ENCODE data around the gene LRRN2.
A peak's percentile ranks its signal among the peaks of the same experiment; 100 is the strongest.

LRRN2 gene

DNA sequence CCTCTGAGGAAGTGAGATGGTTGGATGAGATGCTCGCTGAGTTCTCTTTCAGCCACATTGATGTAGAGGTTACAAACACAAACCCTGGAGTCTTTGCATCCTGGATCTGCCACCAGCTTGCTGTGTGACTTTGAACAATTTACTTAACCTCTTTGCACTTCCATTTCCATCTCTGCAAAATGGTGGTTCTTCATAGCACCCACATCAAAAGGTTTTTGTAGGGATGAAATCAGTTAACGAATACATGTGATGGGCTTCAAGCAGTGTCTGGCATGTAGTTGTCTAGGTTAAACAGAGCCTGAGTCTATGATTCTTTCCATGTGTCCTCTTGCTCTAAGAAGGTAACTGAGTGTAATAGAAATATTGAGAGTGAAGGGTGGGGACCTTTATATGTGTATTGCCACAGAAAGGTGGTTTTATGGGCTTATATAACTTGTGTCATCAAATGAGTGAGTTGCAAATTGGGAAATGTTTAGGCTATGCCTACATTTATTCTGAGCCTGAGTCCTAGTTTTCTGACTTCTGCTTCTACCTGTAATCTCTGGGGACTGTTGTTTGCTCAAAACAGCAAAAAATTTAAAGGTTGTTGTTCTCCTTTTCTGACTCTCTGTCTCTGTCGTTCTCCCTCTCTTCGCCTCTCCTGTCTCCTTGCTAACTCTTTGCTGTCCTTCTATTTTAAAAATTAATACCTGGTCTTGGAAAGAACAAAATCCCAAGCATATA, 27.3 kb upstream of the LRRN2 start:
- DNase-seq (ENCODE audit: low spot score), result no peak

GRCh38 chr1:204711947-204712701, 26.6 kb upstream of the LRRN2 start:
- DNase-seq (ENCODE audit: low spot score), result no peak

DNA sequence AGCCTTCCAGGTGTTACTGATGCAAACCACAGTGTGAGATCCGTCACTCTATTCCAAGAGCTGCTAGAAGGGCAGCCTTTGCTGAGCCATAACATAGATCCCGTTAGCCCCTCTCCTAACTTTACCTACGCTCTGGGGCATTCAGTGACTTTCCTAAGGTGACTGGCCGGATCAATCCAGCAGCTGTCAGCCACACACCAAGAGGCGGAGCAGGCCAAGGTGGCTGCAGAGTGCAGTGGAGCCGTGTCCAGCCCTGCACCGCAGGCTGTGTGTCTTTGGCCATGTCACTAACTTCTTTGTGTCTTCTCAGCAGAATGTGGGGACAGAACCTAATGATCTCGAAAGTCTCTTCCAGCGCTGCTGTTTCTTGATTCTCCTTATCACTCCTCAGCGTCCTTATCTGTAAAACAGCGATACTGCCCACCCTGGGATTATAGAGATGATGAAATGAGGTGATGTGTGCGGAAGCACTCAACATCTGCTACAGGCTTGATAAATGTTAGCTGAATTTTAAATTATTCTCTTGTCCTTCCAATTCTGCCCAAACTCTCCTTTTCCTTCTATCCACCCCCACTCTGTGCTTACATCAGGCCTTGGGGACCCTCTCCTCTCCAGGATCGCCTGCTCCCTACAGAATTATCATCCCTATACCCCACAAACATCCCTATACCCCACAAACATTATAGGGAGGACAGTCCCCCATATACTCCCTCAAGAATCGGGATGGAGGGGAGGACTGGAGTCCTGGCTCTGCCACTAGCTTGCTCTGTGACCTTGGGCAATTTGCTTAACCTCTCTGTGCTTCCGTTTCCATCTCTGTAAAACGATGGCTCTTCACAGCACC, 25.8 kb upstream of the LRRN2 start:
- DNase-seq (ENCODE audit: low spot score), result peak; percentile 45

DNA sequence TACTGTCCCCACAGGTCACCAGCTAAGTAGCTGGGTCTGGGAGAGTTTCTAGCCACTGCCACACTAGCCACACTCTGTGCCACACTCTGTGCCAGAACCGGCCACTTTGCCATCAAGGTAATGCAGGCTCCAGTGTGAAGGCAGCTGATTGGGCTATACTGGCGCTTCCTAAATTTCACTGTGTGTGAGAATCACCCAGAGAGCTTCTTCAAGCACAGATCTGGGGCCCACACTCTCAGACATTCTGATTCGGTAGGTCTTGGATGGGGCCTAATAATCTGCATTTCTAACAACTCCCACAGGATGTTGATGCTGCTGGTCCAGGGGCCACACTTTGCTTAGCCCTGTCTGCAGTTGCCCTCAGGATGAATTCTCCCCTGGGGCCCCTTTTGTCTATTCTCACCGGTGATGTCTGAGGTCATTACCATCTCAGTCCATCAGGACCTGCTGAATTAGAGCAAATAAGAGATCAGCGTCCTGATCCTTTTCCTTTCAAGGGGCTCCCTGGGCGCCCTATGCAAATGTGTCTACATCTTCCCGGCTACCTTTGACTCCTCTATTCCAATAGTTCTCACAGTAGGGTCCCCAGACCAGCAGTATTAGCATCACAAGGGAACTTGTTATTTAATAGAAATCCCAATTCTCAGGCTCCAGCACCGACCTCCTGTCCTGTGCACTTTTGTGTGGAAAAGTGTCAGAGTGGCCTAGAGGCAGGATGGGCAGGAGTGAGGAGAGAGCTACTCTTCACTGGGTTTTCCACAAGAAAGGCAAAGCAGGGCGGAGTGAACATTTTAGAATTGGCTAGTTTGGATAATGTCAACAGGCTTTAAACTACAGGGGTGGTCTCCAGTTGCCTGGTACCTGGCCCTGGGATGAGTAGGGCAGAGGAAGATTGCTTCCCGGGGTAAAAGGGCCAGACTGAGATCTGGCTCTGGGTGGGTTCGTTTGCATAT, 24.7 kb upstream of the LRRN2 start:
- no peak for DNase-seq (ENCODE audit: low spot score)

- DNase-seq (ENCODE audit: low spot score), result no peak
Observed at GRCh38 chr1:204709021-204709420, 23.5 kb upstream of the LRRN2 start.

- no peak for DNase-seq (ENCODE audit: low spot score)
Observed at GRCh38 chr1:204706838-204707509, 21.4 kb upstream of the LRRN2 start.

DNA sequence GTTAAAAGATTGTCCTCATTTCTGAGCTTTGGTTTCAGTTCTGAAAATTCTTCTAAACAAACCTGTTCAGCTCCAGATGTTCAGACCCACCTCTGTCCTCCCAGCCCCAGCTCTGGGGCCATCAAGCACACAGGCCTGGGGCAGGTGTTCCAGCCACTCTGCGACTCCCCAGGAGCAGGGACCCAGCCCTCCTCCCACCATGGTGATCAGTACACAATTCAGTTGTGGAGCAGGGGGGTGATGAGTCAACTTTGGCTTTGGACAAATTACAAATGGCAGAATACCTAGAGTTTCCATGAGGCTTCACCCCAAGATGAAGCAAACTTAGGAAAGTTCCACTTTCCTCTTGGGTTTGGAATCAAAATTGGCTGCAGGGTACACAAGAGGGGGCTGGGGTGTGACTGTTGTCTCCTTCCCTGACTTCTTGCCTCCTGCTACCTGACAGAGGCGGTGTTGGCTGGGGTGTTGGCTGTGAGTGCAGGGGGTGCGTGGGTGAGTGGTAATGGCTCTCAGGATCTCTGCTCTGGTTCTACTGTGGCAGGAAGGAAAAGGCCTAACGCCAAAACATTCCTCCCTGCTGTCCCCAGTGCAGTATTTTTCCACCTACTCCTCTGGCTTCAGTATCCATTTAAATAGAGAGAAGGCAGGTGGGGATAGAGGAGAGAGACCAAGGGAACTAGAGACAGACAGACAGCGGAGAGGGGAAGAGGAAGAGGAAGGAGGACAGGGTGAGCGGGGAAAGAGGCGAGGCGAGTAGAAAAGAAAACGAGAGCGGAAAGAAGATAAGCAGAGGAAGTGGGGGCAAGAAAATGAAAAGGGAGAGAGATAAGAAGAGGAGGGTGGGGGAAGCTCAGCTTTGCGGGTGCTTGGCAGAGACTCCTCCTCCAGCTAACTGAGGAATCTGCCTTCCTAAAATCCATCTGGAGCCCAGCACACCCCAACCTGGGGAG, 20.6 kb upstream of the LRRN2 start:
- DNase-seq (ENCODE audit: low spot score), result no peak

- DNase-seq (ENCODE audit: low spot score), result no peak
Observed at GRCh38 chr1:204705493-204705811, 19.9 kb upstream of the LRRN2 start.

GRCh38 chr1:204704794-204705492, 19.4 kb upstream of the LRRN2 start:
- no peak for DNase-seq (ENCODE audit: low spot score)

- no peak for DNase-seq (ENCODE audit: low spot score)
Observed at GRCh38 chr1:204703826-204704612, 18.5 kb upstream of the LRRN2 start.

DNA sequence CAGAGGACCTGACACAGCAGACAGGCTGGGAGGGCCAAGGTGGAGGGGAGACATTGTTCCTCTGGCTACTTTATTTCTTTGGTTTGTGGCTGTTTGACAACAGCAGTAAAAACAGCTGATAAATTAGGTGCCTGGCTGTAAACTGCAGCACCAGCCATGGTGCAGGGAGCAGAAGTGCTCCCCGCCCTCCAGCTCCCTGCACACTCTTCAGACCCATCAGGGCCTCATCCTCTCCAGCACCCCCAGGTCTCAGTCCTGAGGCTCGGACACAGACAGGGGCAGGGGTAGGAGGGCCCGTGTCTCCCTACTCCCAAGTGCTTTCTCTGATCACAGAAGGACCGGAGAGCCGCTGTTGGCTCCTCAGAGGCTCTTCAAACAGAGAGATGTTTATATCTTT, 17.7 kb upstream of the LRRN2 start:
- DNase-seq (ENCODE audit: low spot score), result no peak

GRCh38 chr1:204702552-204703267, 17.2 kb upstream of the LRRN2 start:
- DNase-seq (ENCODE audit: low spot score), result no peak

GRCh38 chr1:204701229-204701628, 15.7 kb upstream of the LRRN2 start:
- no peak for DNase-seq (ENCODE audit: low spot score)

DNA sequence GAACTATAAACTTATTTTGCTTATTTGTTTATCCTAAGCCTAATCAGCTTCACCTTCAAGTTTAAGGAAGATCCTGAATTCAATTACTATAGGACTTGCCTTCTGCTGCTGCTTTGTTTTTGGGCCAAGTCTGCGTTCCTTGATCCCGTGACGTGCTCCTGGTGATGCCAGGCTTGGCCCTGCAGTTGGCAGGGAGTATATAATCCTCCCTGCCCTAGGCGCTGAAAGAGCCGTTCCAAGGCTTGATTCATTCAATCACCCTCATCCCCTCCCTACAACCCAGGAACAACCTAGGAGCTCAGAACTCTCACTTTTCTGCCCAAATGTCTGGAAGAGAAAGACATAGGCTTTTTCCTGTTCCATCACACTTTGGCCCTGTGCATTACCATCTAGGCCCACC, 12.4 kb upstream of the LRRN2 start:
- DNase-seq (ENCODE audit: low spot score), result no peak

GRCh38 chr1:204696606-204697005, 11.1 kb upstream of the LRRN2 start:
- no peak for DNase-seq (ENCODE audit: low spot score)

GRCh38 chr1:204695692-204696091, 10.2 kb upstream of the LRRN2 start:
- no peak for DNase-seq (ENCODE audit: low spot score)

GRCh38 chr1:204694145-204694544, 8.6 kb upstream of the LRRN2 start:
- DNase-seq (ENCODE audit: low spot score), result no peak

- peak; percentile 64 for DNase-seq (ENCODE audit: low spot score)
Observed at GRCh38 chr1:204692841-204693356, 7.4 kb upstream of the LRRN2 start.
